Mesodermal cell (in vitro differentiated cells): Measurements from ENCODE around the gene NKTR.

ENCODE experiments used
- H3K27ac ChIP-seq: 2 replicates; pipeline ENCODE4 v1.7.0; 2013; ENCODE audit warnings: mild to moderate bottlenecking, low read depth, low read length, moderate library complexity; ENCODE audit not compliant: severe bottlenecking
- H3K36me3 ChIP-seq: 2 replicates; pipeline ENCODE4 v1.7.1; 2013; ENCODE audit warnings: mild to moderate bottlenecking, low read length, moderate library complexity; ENCODE audit not compliant: control insufficient read depth, insufficient read depth
- H3K4me1 ChIP-seq: one replicate; pipeline ENCODE4 v1.7.1; 2013; ENCODE audit warnings: mild to moderate bottlenecking, low read length; ENCODE audit not compliant: insufficient read depth, control insufficient read depth, poor library complexity, severe bottlenecking
- H3K4me3 ChIP-seq: 2 replicates; pipeline ENCODE4 v1.7.0; 2013; ENCODE audit warnings: low read length, control low read depth, mild to moderate bottlenecking; ENCODE audit not compliant: insufficient read depth, poor library complexity, severe bottlenecking; ENCODE audit errors: extremely low read depth
- H3K9me3 ChIP-seq: 2 replicates; pipeline ENCODE4 v1.7.1; 2013; ENCODE audit warnings: mild to moderate bottlenecking, low read length, moderate library complexity; ENCODE audit not compliant: control insufficient read depth
- WGBS, 2 experiments: methylation state at CpG; one replicate each; pipeline ENCODE4 v1.1.5; 2013; ENCODE audit warnings: missing lambda C conversion rate in 2 of 2; ENCODE audit not compliant: insufficient coverage in 2 of 2; 5-methylcytosine and 5-hydroxymethylcytosine counted together

NKTR gene

GRCh38 chr3:42632146-42632545 is 31.7 kb downstream of the NKTR start:
- no CpG with 5 or more reads among the region's 1 CpG for WGBS, 2 experiments
- H3K27ac ChIP-seq = no peak overlapping the region
- H3K4me3 ChIP-seq = no peak overlapping the region
- H3K9me3 ChIP-seq = no peaks in the 10 kb centered on the region
- peaks cover 74% of the 10 kb centered on the region for H3K36me3 ChIP-seq
- peaks cover 14% of the 10 kb centered on the region for H3K4me1 ChIP-seq

DNA sequence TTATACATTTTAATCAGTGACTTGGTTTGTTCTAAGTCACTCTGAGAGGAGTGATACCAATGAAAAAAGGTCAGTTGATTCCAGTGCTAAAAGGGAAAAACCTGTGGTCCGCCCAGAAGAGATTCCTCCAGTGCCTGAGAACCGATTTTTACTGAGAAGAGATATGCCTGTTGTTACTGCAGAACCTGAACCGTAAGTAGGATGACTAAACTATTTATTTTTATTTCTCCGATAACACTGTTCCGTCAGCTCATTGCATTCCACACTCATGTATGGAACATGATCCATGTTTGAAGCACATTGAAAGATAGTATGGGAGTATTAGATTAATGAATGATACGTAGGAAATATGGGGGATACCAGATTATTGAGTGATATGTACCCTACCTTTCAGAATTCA is 33.1 kb downstream of the NKTR start:
- 97 to 100% methylated on average over 3 to 4 of the region's 6 CpGs for WGBS, 2 experiments
- no peaks in the 10 kb centered on the region for H3K9me3 ChIP-seq
- peaks cover 78% of the 10 kb centered on the region for H3K36me3 ChIP-seq
- H3K4me1 ChIP-seq = peaks cover 21% of the 10 kb centered on the region
- H3K4me3 ChIP-seq = no peak overlapping the region
- no peak overlapping the region for H3K27ac ChIP-seq

DNA sequence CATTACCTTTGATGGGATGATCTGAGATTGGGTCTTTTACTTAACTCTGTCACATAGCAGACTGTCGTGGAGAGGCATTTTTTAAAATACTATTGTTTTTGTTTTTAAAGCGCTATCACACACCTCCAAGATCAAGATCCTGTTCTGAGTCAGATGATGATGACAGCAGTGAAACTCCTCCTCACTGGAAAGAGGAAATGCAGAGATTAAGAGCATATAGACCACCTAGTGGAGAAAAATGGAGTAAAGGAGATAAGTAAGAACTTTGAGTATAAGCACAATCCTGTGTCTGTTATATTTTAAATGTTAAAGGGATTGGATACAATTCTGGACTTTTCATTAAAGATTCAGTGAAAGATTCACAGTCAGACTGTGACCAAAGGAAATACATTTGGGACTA is 34.6 kb downstream of the NKTR start:
- H3K9me3 ChIP-seq = no peaks in the 10 kb centered on the region
- no peak overlapping the region for H3K4me3 ChIP-seq
- WGBS, 2 experiments = no CpG with 5 or more reads among the region's 2 CpGs
- H3K36me3 ChIP-seq = peaks cover 89% of the 10 kb centered on the region
- no peak overlapping the region for H3K27ac ChIP-seq
- H3K4me1 ChIP-seq = peaks cover 21% of the 10 kb centered on the region

GRCh38 chr3:42637001-42637400 is 36.5 kb downstream of the NKTR start:
- Histone ChIP-seq H3K36me3 (peaks cover 87% of the 10 kb centered on the region), H3K4me3 (no peak overlapping the region), H3K4me1 (peaks cover 21% of the 10 kb centered on the region), H3K9me3 (no peaks in the 10 kb centered on the region), H3K27ac (peak overlapping the region; percentile 84)
- WGBS, 2 experiments = 89% methylated on average over 2 to 5 of the region's 6 CpGs

DNA sequence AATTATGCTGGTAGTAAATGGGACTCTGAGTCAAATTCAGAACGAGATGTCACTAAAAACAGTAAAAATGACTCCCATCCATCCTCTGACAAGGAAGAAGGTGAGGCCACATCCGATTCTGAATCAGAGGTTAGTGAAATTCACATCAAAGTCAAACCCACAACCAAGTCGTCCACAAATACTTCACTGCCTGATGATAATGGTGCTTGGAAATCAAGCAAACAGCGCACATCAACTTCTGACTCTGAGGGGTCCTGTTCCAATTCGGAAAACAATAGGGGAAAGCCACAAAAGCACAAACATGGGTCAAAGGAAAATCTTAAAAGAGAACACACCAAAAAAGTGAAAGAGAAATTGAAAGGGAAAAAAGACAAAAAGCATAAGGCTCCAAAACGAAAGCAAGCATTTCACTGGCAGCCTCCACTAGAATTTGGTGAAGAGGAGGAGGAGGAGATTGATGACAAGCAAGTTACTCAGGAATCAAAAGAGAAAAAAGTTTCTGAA is 37.9 kb downstream of the NKTR start:
- H3K4me1 ChIP-seq = peaks cover 21% of the 10 kb centered on the region
- 60 to 100% methylated on average over 1 of the region's 6 CpGs for WGBS, 2 experiments
- peaks cover 86% of the 10 kb centered on the region for H3K36me3 ChIP-seq
- H3K27ac ChIP-seq = no peak overlapping the region
- no peaks in the 10 kb centered on the region for H3K9me3 ChIP-seq
- H3K4me3 ChIP-seq = no peak overlapping the region

GRCh38 chr3:42639192-42639591 is 38.7 kb downstream of the NKTR start:
- Histone ChIP-seq H3K9me3 (no peaks in the 10 kb centered on the region), H3K4me3 (no peak overlapping the region), H3K4me1 (peaks cover 21% of the 10 kb centered on the region), H3K27ac (no peak overlapping the region), H3K36me3 (peaks cover 88% of the 10 kb centered on the region)
- WGBS, 2 experiments = 95 to 100% methylated on average over 6 of the region's 6 CpGs

DNA sequence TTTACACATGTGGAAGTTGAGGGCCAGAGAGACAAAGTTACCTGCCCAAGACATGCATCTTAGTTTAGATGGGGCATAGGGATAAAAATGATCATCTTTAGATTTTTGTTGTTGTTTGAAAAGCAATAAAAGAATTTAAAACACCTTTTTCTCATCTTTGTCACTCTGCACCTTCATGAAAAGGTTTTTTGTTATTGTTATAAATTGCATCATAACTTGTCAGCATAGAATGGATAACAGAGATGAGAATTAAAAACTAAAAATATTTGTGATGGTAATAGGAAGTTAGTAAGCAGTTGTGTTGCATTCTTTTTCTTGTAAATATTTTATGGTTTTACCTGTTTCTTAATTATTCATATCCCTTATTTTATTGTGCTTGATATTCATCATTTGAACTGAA is 39.6 kb downstream of the NKTR start:
- Histone ChIP-seq H3K36me3 (peaks cover 93% of the 10 kb centered on the region), H3K4me3 (no peak overlapping the region), H3K4me1 (peaks cover 21% of the 10 kb centered on the region), H3K9me3 (no peaks in the 10 kb centered on the region), H3K27ac (peak overlapping the region; percentile 29)

DNA sequence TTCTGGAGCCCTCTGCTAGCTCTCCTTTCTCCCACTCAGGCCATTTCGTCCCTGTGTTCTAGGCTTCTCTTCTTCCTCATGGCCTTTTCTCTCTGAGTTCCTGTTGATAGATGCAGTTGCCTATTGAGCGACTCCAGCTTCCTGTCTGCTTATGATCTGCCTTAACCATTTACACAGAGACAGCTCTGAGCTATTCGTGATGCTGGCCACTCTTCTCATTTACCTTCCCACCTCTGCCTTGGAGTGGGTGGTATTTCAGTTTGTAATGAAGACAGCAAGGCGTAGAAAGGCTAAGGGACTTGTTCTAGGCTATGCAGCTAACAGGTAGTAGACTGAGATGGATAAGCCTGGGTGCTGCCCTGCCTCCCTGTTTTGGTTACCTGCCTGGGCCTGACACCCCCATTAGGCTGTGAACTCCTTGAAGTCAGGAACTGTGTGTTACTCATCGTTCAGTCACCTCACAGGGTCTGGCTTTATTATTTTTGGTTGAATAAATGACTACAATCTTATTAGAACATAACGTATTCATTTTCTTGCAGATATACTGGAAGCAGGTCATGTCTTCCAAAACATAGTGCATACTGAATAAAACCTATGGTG is 40.4 kb downstream of the NKTR start:
- H3K4me3 ChIP-seq = no peak overlapping the region
- peaks cover 94% of the 10 kb centered on the region for H3K36me3 ChIP-seq
- no peaks in the 10 kb centered on the region for H3K9me3 ChIP-seq
- peaks cover 16% of the 10 kb centered on the region for H3K4me1 ChIP-seq
- peak overlapping the region; percentile 29 for H3K27ac ChIP-seq
- WGBS, 2 experiments = 89 to 100% methylated on average over 2 to 3 of the region's 6 CpGs

GRCh38 chr3:42647821-42648459 is 47.5 kb downstream of the NKTR start:
- H3K27ac ChIP-seq = no peak overlapping the region
- H3K4me3 ChIP-seq = no peak overlapping the region
- WGBS, 2 experiments = 91 to 100% methylated on average over 1 to 4 of the region's 5 CpGs
- H3K9me3 ChIP-seq = no peaks in the 10 kb centered on the region
- peaks cover 37% of the 10 kb centered on the region for H3K4me1 ChIP-seq
- peaks cover 73% of the 10 kb centered on the region for H3K36me3 ChIP-seq

- no peaks in the 10 kb centered on the region for H3K9me3 ChIP-seq
- no peak overlapping the region for H3K4me3 ChIP-seq
- peaks cover 63% of the 10 kb centered on the region for H3K36me3 ChIP-seq
- peaks cover 47% of the 10 kb centered on the region for H3K4me1 ChIP-seq
- no peak overlapping the region for H3K27ac ChIP-seq
- WGBS, 2 experiments = no CpG with 5 or more reads among the region's 2 CpGs
Measured at GRCh38 chr3:42649006-42649405, 48.5 kb downstream of the NKTR start.

GRCh38 chr3:42649783-42650182 is 49.3 kb downstream of the NKTR start:
- Histone ChIP-seq H3K4me1 (peaks cover 47% of the 10 kb centered on the region), H3K4me3 (no peak overlapping the region), H3K36me3 (peaks cover 55% of the 10 kb centered on the region), H3K9me3 (no peaks in the 10 kb centered on the region), H3K27ac (peak overlapping the region; percentile 16)
- 93 to 96% methylated on average over 4 of the region's 4 CpGs for WGBS, 2 experiments
